H9 (cell line): ENCODE results near the gene GPR146. TPM values are rescaled to one million over a fixed set of nuclear protein-coding genes. Genes with fewer than 3 reads are reported as not detected.

Source experiments
- DNase-seq: peaks from one replicate; pipeline ENCODE4 v3.0.0-alpha.2; 2017
- H2AFZ ChIP-seq: one replicate; pipeline ENCODE4 v1.6.1; 2013; ENCODE audit warnings: mild to moderate bottlenecking, low read length, control low read depth, moderate library complexity
- H2AK5ac ChIP-seq: 2 replicates; pipeline ENCODE4 v1.6.1; 2013; ENCODE audit warnings: low read length, control low read depth, mixed read lengths; ENCODE audit not compliant: insufficient read length
- H2BK120ac ChIP-seq: one replicate; pipeline ENCODE4 v1.6.1; 2013; ENCODE audit warnings: low read depth, mild to moderate bottlenecking, low read length, control low read depth, inconsistent platforms; ENCODE audit not compliant: poor library complexity, severe bottlenecking
- H2BK12ac ChIP-seq: 2 replicates; pipeline ENCODE4 v1.6.1; 2013; ENCODE audit warnings: low read length, control low read depth, mixed read lengths, low read depth; ENCODE audit not compliant: insufficient read length
- H2BK15ac ChIP-seq: 2 replicates; pipeline ENCODE4 v1.6.1; 2013; ENCODE audit warnings: low read depth, low read length, control low read depth
- H2BK20ac ChIP-seq: one replicate; pipeline ENCODE4 v1.6.1; 2013; ENCODE audit warnings: low read depth, mild to moderate bottlenecking, low read length, control low read depth, inconsistent platforms; ENCODE audit not compliant: poor library complexity, severe bottlenecking
- H2BK5ac ChIP-seq: 2 replicates; pipeline ENCODE4 v1.6.1; 2013; ENCODE audit warnings: low read length, control low read depth, mixed read lengths; ENCODE audit not compliant: insufficient read length
- H3K14ac ChIP-seq: 2 replicates; pipeline ENCODE4 v1.6.1; 2013; ENCODE audit warnings: low read length, control low read depth; ENCODE audit not compliant: insufficient read depth
- H3K18ac ChIP-seq: 2 replicates; pipeline ENCODE4 v1.6.1; 2013; ENCODE audit warnings: low read depth, mild to moderate bottlenecking, mixed read lengths, low read length, control low read depth; ENCODE audit not compliant: insufficient read length
- H3K23ac ChIP-seq: 2 replicates; pipeline ENCODE4 v1.6.1; 2013; ENCODE audit warnings: low read length, control low read depth, mixed read lengths, low read depth; ENCODE audit not compliant: insufficient read length
- H3K23me2 ChIP-seq: 2 replicates; pipeline ENCODE4 v1.6.1; 2013; ENCODE audit warnings: low read depth, mild to moderate bottlenecking, mixed read lengths, low read length, control low read depth; ENCODE audit not compliant: insufficient read length, poor library complexity, severe bottlenecking
- H3K27ac ChIP-seq: 2 replicates; pipeline ENCODE4 v1.5.1; 2013; ENCODE audit warnings: low read length, control low read depth, mixed read lengths, low read depth; ENCODE audit not compliant: insufficient read length
- H3K27me3 ChIP-seq: 2 replicates; pipeline ENCODE4 v1.6.1; 2013; ENCODE audit warnings: low read length, control low read depth, inconsistent platforms; ENCODE audit not compliant: insufficient read depth
- H3K4ac ChIP-seq: 2 replicates; pipeline ENCODE4 v1.6.1; 2013; ENCODE audit warnings: low read depth, mild to moderate bottlenecking, control low read depth, inconsistent platforms, low read length, moderate library complexity
- H3K4me1 ChIP-seq: 2 replicates; pipeline ENCODE4 v1.6.1; 2013; ENCODE audit warnings: low read length, control low read depth, inconsistent platforms; ENCODE audit not compliant: insufficient read depth
- H3K4me2 ChIP-seq: 2 replicates; pipeline ENCODE4 v1.6.1; 2013; ENCODE audit warnings: low read length, control low read depth, mixed read lengths; ENCODE audit not compliant: insufficient read length, insufficient read depth
- H3K56ac ChIP-seq: 2 replicates; pipeline ENCODE4 v1.6.1; 2013; ENCODE audit warnings: low read depth, mild to moderate bottlenecking, mixed read lengths, low read length, control low read depth; ENCODE audit not compliant: insufficient read length
- H3K79me1 ChIP-seq: 2 replicates; pipeline ENCODE4 v1.6.1; 2013; ENCODE audit warnings: low read depth, mild to moderate bottlenecking, moderate library complexity, low read length, control low read depth, inconsistent platforms; ENCODE audit not compliant: insufficient read depth, poor library complexity, severe bottlenecking
- H3K79me2 ChIP-seq: 2 replicates; pipeline ENCODE4 v1.6.1; 2013; ENCODE audit warnings: low read length, control low read depth, inconsistent platforms; ENCODE audit not compliant: insufficient read depth
- H3K9ac ChIP-seq: 2 replicates; pipeline ENCODE4 v1.6.1; 2013; ENCODE audit warnings: low read length, control low read depth, mixed read lengths; ENCODE audit not compliant: insufficient read length; ENCODE audit errors: extremely low read depth
- H3K9me3 ChIP-seq: one replicate; pipeline ENCODE4 v1.6.1; 2013; ENCODE audit warnings: low read depth, low read length, inconsistent platforms; ENCODE audit not compliant: control insufficient read depth
- H3T11ph ChIP-seq: one replicate; pipeline ENCODE4 v1.6.1; 2013; ENCODE audit warnings: mild to moderate bottlenecking, low read length, control low read depth, inconsistent platforms
- H4K20me1 ChIP-seq: one replicate; pipeline ENCODE4 v1.6.1; 2013; ENCODE audit not compliant: control insufficient read depth, insufficient read length, insufficient read depth
- H4K5ac ChIP-seq: 2 replicates; pipeline ENCODE4 v1.6.1; 2013; ENCODE audit warnings: low read depth, mild to moderate bottlenecking, mixed read lengths, low read length, control low read depth; ENCODE audit not compliant: insufficient read length
- H4K8ac ChIP-seq: replicated peaks from 2 replicates; pipeline ENCODE4 v1.6.1; 2013; ENCODE audit warnings: low read length, control low read depth, mixed read lengths, low read depth; ENCODE audit not compliant: insufficient read length
- H4K91ac ChIP-seq: 2 replicates; pipeline ENCODE4 v1.6.1; 2013; ENCODE audit warnings: low read depth, mild to moderate bottlenecking, moderate library complexity, mixed read lengths, low read length, control low read depth; ENCODE audit not compliant: insufficient read length
- H3K27ac Mint-ChIP-seq, 3 experiments: 2 replicates in 2 of 3; 3 replicates in 1 of 3; pipeline ENCODE4 v1.8.0; 2020 to 2021; ENCODE audit warnings: mixed read lengths in 3 of 3, mild to moderate bottlenecking in 1 of 3, moderate library complexity in 1 of 3
- H3K27me3 Mint-ChIP-seq: 2 replicates; pipeline ENCODE4 v1.8.0; 2021; ENCODE audit warnings: low read depth, mild to moderate bottlenecking, moderate library complexity, mixed read lengths
- H3K36me3 Mint-ChIP-seq, 3 experiments: 2 replicates in 2 of 3; 3 replicates in 1 of 3; pipeline ENCODE4 v1.8.0; 2020 to 2021; ENCODE audit warnings: low read depth in 3 of 3, mixed read lengths in 3 of 3; ENCODE audit not compliant: insufficient read depth in 1 of 3
- H3K4me1 Mint-ChIP-seq, 2 experiments: 2 replicates each; pipeline ENCODE4 v1.8.0; 2020; ENCODE audit warnings: mixed read lengths in 2 of 2
- H3K4me3 Mint-ChIP-seq, 2 experiments: 2 replicates in 1 of 2; 3 replicates in 1 of 2; pipeline ENCODE4 v1.8.0; 2020 to 2021; ENCODE audit warnings: mild to moderate bottlenecking in 2 of 2, mixed read lengths in 2 of 2, moderate library complexity in 1 of 2
- H3K9me3 Mint-ChIP-seq, 2 experiments: 2 replicates in 1 of 2; 3 replicates in 1 of 2; pipeline ENCODE4 v1.8.0; 2020; ENCODE audit warnings: mild to moderate bottlenecking in 2 of 2, mixed read lengths in 2 of 2, moderate library complexity in 1 of 2
- CTCF ChIP-seq: fragments of 200-600 bp; sonication (generic); conservative IDR thresholded peaks from 3 replicates; pipeline ENCODE4 v1.8.0; 2021; ENCODE audit warnings: antibody characterized with exemption, mild to moderate bottlenecking
- WGBS: extraction: QIAGEN DNeasy Blood & Tissue Kit; methylation state at CpG from one replicate; pipeline ENCODE4 v1.1.7; 2013; ENCODE audit warnings: missing lambda C conversion rate, low lambda C conversion rate, mixed read lengths; ENCODE audit not compliant: insufficient read length; ENCODE audit errors: extremely low coverage; 5-methylcytosine and 5-hydroxymethylcytosine counted together
- total RNA-seq: library from RNA; stranded (reverse); gene quantifications from 2 replicates; pipeline ENCODE4 v1.2.1, GENCODE V29; 2021

GPR146 gene
- total RNA-seq, 1 experiment from 2014 or later, result 1.4 TPM

GRCh38 chr7:1007901-1008300 is 36.4 kb upstream of the GPR146 start:
- Histone ChIP-seq H3K9ac (no peak overlapping the region), H4K5ac (no peak overlapping the region), H2BK20ac (no peak overlapping the region), H4K20me1 (no peaks in the 10 kb centered on the region), H3K79me2 (no peaks in the 10 kb centered on the region), H2AK5ac (no peak overlapping the region), H2BK12ac (no peak overlapping the region), H3K14ac (no peak overlapping the region; the same call in 1 of the 2 replicates), H3K27me3 (no peaks in the 10 kb centered on the region), H4K91ac (no peak overlapping the region), H3K79me1 (no peaks in the 10 kb centered on the region), H2BK120ac (no peak overlapping the region), H2AFZ (no peak overlapping the region), H3K23me2 (no peaks in the 10 kb centered on the region), H2BK15ac (no peak overlapping the region), H3K4me1 (no peaks in the 10 kb centered on the region), H3K56ac (no peak overlapping the region), H3K27ac (no peak overlapping the region), H3T11ph (no peak overlapping the region), H3K9me3 (no peaks in the 10 kb centered on the region), H3K4ac (no peak overlapping the region), H3K18ac (no peak overlapping the region), H2BK5ac (no peak overlapping the region), H3K4me2 (no peak overlapping the region), H4K8ac (no peak overlapping the region), H3K23ac (no peak overlapping the region)
- no CpG with 5 or more reads among the region's 15 CpGs for WGBS
- DNase-seq, result no peak
- TF ChIP-seq CTCF, result no peak
- Mint-ChIP-seq H3K27ac (no peak overlapping the region; a peak in 1 of 7 replicates), H3K4me3 (no peak overlapping the region), H3K9me3 (no peaks in the 10 kb centered on the region; a peak in 2 of 5 replicates), H3K27me3 (no peaks in the 10 kb centered on the region), H3K36me3 (peaks cover 4 to 17% (median 7%) of the 10 kb centered on the region in 3 experiments; a peak in 6 of 7 replicates), H3K4me1 (no peaks in the 10 kb centered on the region)
